Measurements from ENCODE around the gene EZH2. TPM values are rescaled to one million over a fixed set of nuclear protein-coding genes. Genes with fewer than 3 reads are reported as not detected.

The EZH2 gene
- total and polyA plus RNA-seq, 2 of the 4 experiments (the other 2 are of a cell fraction) = 13.1 to 19.8 TPM

DNA sequence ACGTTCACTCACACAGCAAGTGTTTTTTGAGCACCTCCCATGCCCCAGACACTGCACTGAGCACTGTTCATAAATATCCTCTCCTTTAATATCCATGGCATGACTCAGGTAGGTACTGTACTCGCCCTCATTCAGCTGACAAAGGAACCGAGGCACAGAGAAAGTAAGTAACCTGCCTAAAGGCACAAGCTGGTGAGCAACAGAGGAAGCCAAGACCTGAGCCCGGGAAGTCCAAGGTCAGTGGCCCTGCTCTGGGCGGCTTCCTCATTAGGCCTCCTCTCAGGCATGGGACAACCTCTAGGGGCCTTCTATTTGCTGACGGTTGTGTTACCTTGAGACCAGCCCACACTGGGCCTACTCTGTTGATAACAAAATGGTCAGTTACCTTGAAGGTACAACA, 45.1 kb upstream of the EZH2 start:
- Histone ChIP-seq H2BK120ac (ENCODE audit: low read depth, low read length) (no peak overlapping the region), H3K56ac (ENCODE audit: extremely low read depth, insufficient read depth, low read length) (no peak overlapping the region), H3K79me1 (ENCODE audit: low read depth in 1 of 2, low read length in 2 of 2) (no peaks in the 10 kb centered on the region), H3K4me1 (ENCODE audit: control insufficient read depth, insufficient read depth, low read length) (no peaks in the 10 kb centered on the region), H3K23ac (ENCODE audit: low read depth, low read length) (no peak overlapping the region), H3K18ac (ENCODE audit: low read depth, low read length) (no peak overlapping the region), H2BK15ac (ENCODE audit: low read depth, low read length) (no peak overlapping the region), H3K9ac (ENCODE audit: low read depth, low read length) (no peak overlapping the region), H4K91ac (ENCODE audit: insufficient read depth, low read depth, low read length) (no peak overlapping the region), H2AK9ac (replicated peaks; ENCODE audit: low read depth, low read length, poor library complexity) (no peak overlapping the region), H3K4ac (ENCODE audit: low read depth, low read length) (no peak overlapping the region), H2BK20ac (ENCODE audit: low read depth, low read length) (no peak overlapping the region), H2AK5ac (ENCODE audit: low read depth, low read length) (no peak overlapping the region), H2AFZ (replicated peaks; ENCODE audit: low read length, poor library complexity) (no peak overlapping the region), H2BK5ac (ENCODE audit: low read depth, low read length, poor library complexity, severe bottlenecking) (no peak overlapping the region), H3K27me3 (ENCODE audit: control insufficient read depth, insufficient read depth, low read length) (peaks cover 3% of the 10 kb centered on the region; the same call in 1 of the 2 replicates), H3K27ac (ENCODE audit: insufficient read depth, low read length) (no peak overlapping the region), H3K4me3 (ENCODE audit: insufficient read depth, low read depth, low read length) (no peak overlapping the region), H4K8ac (ENCODE audit: low read depth in 2 of 2, low read length in 2 of 2) (no peak overlapping the region), H4K5ac (ENCODE audit: low read depth, low read length) (no peak overlapping the region), H3K36me3 (ENCODE audit: control insufficient read depth, insufficient read depth, low read length) (no peaks in the 10 kb centered on the region), H3K4me2 (ENCODE audit: low read depth, low read length) (no peak overlapping the region), H3K9me1 (ENCODE audit: insufficient read depth, low read length) (no peaks in the 10 kb centered on the region), H3K9me3 (ENCODE audit: control insufficient read depth, insufficient read depth, low read length) (no peaks in the 10 kb centered on the region), H3K14ac (replicated peaks; ENCODE audit: low read depth, low read length) (no peak overlapping the region), H4K20me1 (ENCODE audit: insufficient read depth, low read length) (no peaks in the 10 kb centered on the region)
- TF ChIP-seq FOS (IDR thresholded peaks at IDR 0.05; ENCODE audit: low read depth, low read length) = no peak
- TF ChIP-seq NFE2L2 (IDR thresholded peaks at IDR 0.05; ENCODE audit: low read depth, low read length) = no peak
- TF ChIP-seq RAD21 (IDR thresholded peaks at IDR 0.05; ENCODE audit: low read length) = no peak
- TF ChIP-seq BHLHE40 (IDR thresholded peaks at IDR 0.05; ENCODE audit: low read depth, low read length) = no peak
- TF ChIP-seq MAZ (IDR thresholded peaks at IDR 0.05; ENCODE audit: borderline replicate concordance, low read depth, low read length) = no peak
- TF ChIP-seq MXI1 (IDR thresholded peaks at IDR 0.05; ENCODE audit: borderline replicate concordance, low read depth, low read length) = no peak
- TF ChIP-seq, protein P1, sequence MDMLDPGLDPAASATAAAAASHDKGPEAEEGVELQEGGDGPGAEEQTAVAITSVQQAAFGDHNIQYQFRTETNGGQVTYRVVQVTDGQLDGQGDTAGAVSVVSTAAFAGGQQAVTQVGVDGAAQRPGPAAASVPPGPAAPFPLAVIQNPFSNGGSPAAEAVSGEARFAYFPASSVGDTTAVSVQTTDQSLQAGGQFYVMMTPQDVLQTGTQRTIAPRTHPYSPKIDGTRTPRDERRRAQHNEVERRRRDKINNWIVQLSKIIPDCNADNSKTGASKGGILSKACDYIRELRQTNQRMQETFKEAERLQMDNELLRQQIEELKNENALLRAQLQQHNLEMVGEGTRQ (IDR thresholded peaks at IDR 0.05; ENCODE audit: low read depth, low read length) = no peak
- no TSS peak for BruUV-seq (replicated peaks)
- in situ Hi-C loops (cut with MboI; ENCODE audit: low sequenced_read_pairs) (no loop called here), dilution Hi-C loops (cut with HindIII; ENCODE audit: low sequenced_read_pairs, unreplicated experiment) (no loop called here), intact Hi-C loops (cut with micrococcal nuclease) (no loop called here)
- WGBS, 2 experiments (ENCODE audit: extremely low coverage in 2 of 2, insufficient read length in 1 of 2) = 95% methylated on average over 4 of the region's 6 CpGs; no CpG with 5 or more reads in 1 of the 2 experiments
- ChIA-PET POLR2A (ENCODE audit: unreplicated experiment) (no interaction called here), CTCF (no interaction called here)
- DNase-seq (no peak), ATAC-seq (ENCODE audit: low read depth) (no peak)
